HEK293T (cell line): ENCODE measurements around the gene TSPAN18.
A peak's percentile ranks its signal among the peaks of the same experiment; 100 is the strongest.

Experiments
- CTCF ChIA-PET: fragments of 350-600 bp; formaldehyde crosslinking; extraction: SDS; loops from one replicate; lab custom pipeline; 2021; ENCODE audit warnings: antibody characterized with exemption, inconsistent platforms; lab: Yijun Ruan, JAX
- POLR2A ChIA-PET: fragments of 350-600 bp; formaldehyde crosslinking; extraction: SDS; loops from one replicate; lab custom pipeline; 2020; ENCODE audit warnings: antibody characterized with exemption, inconsistent platforms; lab: Yijun Ruan, JAX
- DNase-seq: peaks from one replicate; pipeline ENCODE4 v3.0.0; 2012; ENCODE audit warnings: mixed read lengths; ENCODE audit errors: extremely low spot score
- ARNT ChIP-seq: fragments of 450-650 bp; IDR thresholded peaks from 2 replicates; pipeline ENCODE4 v1.6.1; 2017; ENCODE audit warnings: mild to moderate bottlenecking
- BHLHE40 ChIP-seq: fragments of 450-650 bp; IDR thresholded peaks from 2 replicates; pipeline ENCODE4 v1.6.1; 2016; ENCODE audit warnings: mild to moderate bottlenecking, moderate library complexity, borderline replicate concordance
- CTBP1 ChIP-seq: fragments of 450-650 bp; IDR thresholded peaks from 2 replicates; pipeline ENCODE4 v1.6.1; 2016; ENCODE audit warnings: borderline replicate concordance
- ELF4 ChIP-seq: fragments of 450-650 bp; IDR thresholded peaks from 2 replicates; pipeline ENCODE4 v1.6.1; 2017; ENCODE audit warnings: antibody characterized with exemption
- FOXA1 ChIP-seq: fragments of 450-650 bp; IDR thresholded peaks from 2 replicates; pipeline ENCODE4 v1.6.1; 2016; ENCODE audit warnings: mild to moderate bottlenecking
- FOXK2 ChIP-seq: fragments of 450-650 bp; IDR thresholded peaks from 2 replicates; pipeline ENCODE4 v1.6.1; 2016; ENCODE audit warnings: mild to moderate bottlenecking
- FOXM1 ChIP-seq: fragments of 450-650 bp; IDR thresholded peaks from 2 replicates; pipeline ENCODE4 v1.6.1; 2017; ENCODE audit warnings: mild to moderate bottlenecking, borderline replicate concordance
- HDGF ChIP-seq: fragments of 450-650 bp; IDR thresholded peaks from 2 replicates; pipeline ENCODE4 v1.6.1; 2017; ENCODE audit warnings: antibody characterized with exemption, borderline replicate concordance
- L3MBTL2 ChIP-seq: fragments of 450-650 bp; conservative IDR thresholded peaks from 2 replicates; pipeline ENCODE4 v1.6.1; 2016; ENCODE audit warnings: mild to moderate bottlenecking
- LEF1 ChIP-seq: fragments of 450-650 bp; IDR thresholded peaks from 2 replicates; pipeline ENCODE4 v1.6.1; 2017; ENCODE audit warnings: mild to moderate bottlenecking, borderline replicate concordance
- NFRKB ChIP-seq: fragments of 450-650 bp; IDR thresholded peaks from 2 replicates; pipeline ENCODE4 v1.6.1; 2016; ENCODE audit warnings: mild to moderate bottlenecking, moderate library complexity
- PKNOX1 ChIP-seq: fragments of 450-650 bp; IDR thresholded peaks from 2 replicates; pipeline ENCODE4 v1.6.1; 2016
- SP1 ChIP-seq: fragments of 450-650 bp; IDR thresholded peaks from 2 replicates; pipeline ENCODE4 v1.6.1; 2017
- SUZ12 ChIP-seq: fragments of 450-650 bp; IDR thresholded peaks from 2 replicates; pipeline ENCODE4 v1.6.1; 2016; ENCODE audit warnings: mild to moderate bottlenecking
- TARDBP ChIP-seq: fragments of 450-650 bp; IDR thresholded peaks from 2 replicates; pipeline ENCODE4 v1.6.1; 2016
- ZNF384 ChIP-seq: fragments of 450-650 bp; IDR thresholded peaks from 2 replicates; pipeline ENCODE4 v1.6.1; 2016

TSPAN18 gene

GRCh38 chr11:44689265-44689664 lies 37.5 kb upstream of the TSPAN18 start:
- ChIA-PET CTCF (interaction anchor here (0.6 kb wide), 1 partner anchor 35 kb away, joined by 3 read pairs; no protein-coding TSS in a partner anchor), POLR2A (no interaction called here)
- TF ChIP-seq NFRKB: no peak
- no peak for TF ChIP-seq PKNOX1
- TF ChIP-seq LEF1: no peak
- no peak for TF ChIP-seq FOXK2
- TF ChIP-seq SUZ12: no peak
- no peak for DNase-seq

GRCh38 chr11:44690651-44691050 lies 36.1 kb upstream of the TSPAN18 start:
- no peak for DNase-seq
- ChIA-PET POLR2A (no interaction called here), CTCF (no interaction called here)
- TF ChIP-seq SP1: no peak
- no peak for TF ChIP-seq NFRKB
- TF ChIP-seq ZNF384: no peak
- TF ChIP-seq FOXA1: no peak
- TF ChIP-seq HDGF: no peak

- TF ChIP-seq LEF1 (no peak), SP1 (no peak), FOXK2 (no peak), L3MBTL2 (no peak), TARDBP (no peak), ELF4 (no peak), NFRKB (no peak), CTBP1 (no peak), ARNT (no peak), PKNOX1 (no peak), FOXM1 (no peak), SUZ12 (no peak), ZNF384 (no peak), BHLHE40 (no peak), HDGF (no peak), FOXA1 (no peak)
- POLR2A ChIA-PET: no interaction called here
- no peak for DNase-seq
- CTCF ChIA-PET: interaction anchor here (0.5 kb wide), 1 partner anchor 1874 kb away, joined by 3 read pairs; no protein-coding TSS in a partner anchor
Observed at GRCh38 chr11:44692460-44692859, 34.3 kb upstream of the TSPAN18 start.

- CTCF ChIA-PET: no interaction called here
- no peak for TF ChIP-seq ARNT
- POLR2A ChIA-PET: no interaction called here
- no peak for DNase-seq
Observed at GRCh38 chr11:44693654-44694119, 33.1 kb upstream of the TSPAN18 start.

GRCh38 chr11:44694443-44694842 lies 32.3 kb upstream of the TSPAN18 start:
- POLR2A ChIA-PET: no interaction called here
- CTCF ChIA-PET: no interaction called here
- no peak for TF ChIP-seq SP1
- no peak for TF ChIP-seq FOXM1
- no peak for TF ChIP-seq TARDBP
- no peak for TF ChIP-seq NFRKB
- TF ChIP-seq CTBP1: no peak
- no peak for TF ChIP-seq FOXA1
- TF ChIP-seq SUZ12: no peak
- TF ChIP-seq ARNT: no peak
- DNase-seq: no peak

- CTCF ChIA-PET: no interaction called here
- no peak for DNase-seq
- POLR2A ChIA-PET: no interaction called here
- TF ChIP-seq HDGF (no peak), SP1 (no peak), L3MBTL2 (peak; percentile 68)
Observed at GRCh38 chr11:44695169-44695833, 31.5 kb upstream of the TSPAN18 start.

- DNase-seq: no peak
- no peak for TF ChIP-seq CTBP1
- TF ChIP-seq HDGF: no peak
- no peak for TF ChIP-seq ELF4
- no peak for TF ChIP-seq NFRKB
- TF ChIP-seq SUZ12: no peak
- no peak for TF ChIP-seq ARNT
- TF ChIP-seq BHLHE40: no peak
- no peak for TF ChIP-seq LEF1
- no peak for TF ChIP-seq FOXA1
- TF ChIP-seq PKNOX1: no peak
- no peak for TF ChIP-seq TARDBP
- no peak for TF ChIP-seq SP1
- TF ChIP-seq L3MBTL2: no peak
- TF ChIP-seq ZNF384: no peak
- no peak for TF ChIP-seq FOXM1
- ChIA-PET CTCF (no interaction called here), POLR2A (no interaction called here)
Observed at GRCh38 chr11:44698252-44698912, 28.4 kb upstream of the TSPAN18 start.
